ENCODE measurements around the gene GP2.

GRCh38 chr16:20265019-20265418, 62.3 kb downstream of the GP2 start:
- TF ChIP-seq REST (IDR thresholded peaks at IDR 0.05; ENCODE audit: low read depth) (no peak), RAD21 (IDR thresholded peaks at IDR 0.05; ENCODE audit: low read depth) (no peak)

All from Ishikawa (cell line).